HG03442 (cell line): Measurements from ENCODE around the gene HCRTR1.

Experiments used
- ATAC-seq: cut with Tn5 transposase; IDR thresholded peaks from one replicate; pipeline ENCODE4 v1.9.1; 2021; ENCODE audit warnings: mild to moderate bottlenecking, moderate library complexity; ENCODE audit not compliant: unreplicated experiment

The HCRTR1 gene

GRCh38 chr1:31648641-31649357 is 31.3 kb downstream of the HCRTR1 start:
- no peak for ATAC-seq

GRCh38 chr1:31650161-31651088 is 32.9 kb downstream of the HCRTR1 start:
- no peak for ATAC-seq

- ATAC-seq: no peak
Observed at GRCh38 chr1:31651089-31651420, 33.6 kb downstream of the HCRTR1 start.

- no peak for ATAC-seq
Observed at GRCh38 chr1:31651766-31652165, 34.3 kb downstream of the HCRTR1 start.

GRCh38 chr1:31652891-31653499 is 35.5 kb downstream of the HCRTR1 start:
- no peak for ATAC-seq

GRCh38 chr1:31653717-31654473 is 36.4 kb downstream of the HCRTR1 start:
- ATAC-seq: no peak

GRCh38 chr1:31654474-31654776 is 36.9 kb downstream of the HCRTR1 start:
- ATAC-seq: no peak

GRCh38 chr1:31655104-31655503 is 37.6 kb downstream of the HCRTR1 start:
- ATAC-seq: no peak

- ATAC-seq: no peak
Observed at GRCh38 chr1:31655756-31656155, 38.3 kb downstream of the HCRTR1 start.

- ATAC-seq: no peak
Observed at GRCh38 chr1:31657020-31657804, 39.7 kb downstream of the HCRTR1 start.

GRCh38 chr1:31657972-31658510 is 40.6 kb downstream of the HCRTR1 start:
- ATAC-seq: no peak

GRCh38 chr1:31658721-31659120 is 41.2 kb downstream of the HCRTR1 start:
- ATAC-seq: no peak

- no peak for ATAC-seq
Observed at GRCh38 chr1:31659889-31660288, 42.4 kb downstream of the HCRTR1 start.

GRCh38 chr1:31660871-31661455 is 43.5 kb downstream of the HCRTR1 start:
- ATAC-seq: no peak

- no peak for ATAC-seq
Observed at GRCh38 chr1:31661856-31662255, 44.4 kb downstream of the HCRTR1 start.

GRCh38 chr1:31662463-31662862 is 45.0 kb downstream of the HCRTR1 start:
- ATAC-seq: no peak

GRCh38 chr1:31663622-31664452 is 46.3 kb downstream of the HCRTR1 start:
- no peak for ATAC-seq

- ATAC-seq: no peak
Observed at GRCh38 chr1:31664528-31664927, 47.0 kb downstream of the HCRTR1 start.
